NCI-H146 treated with DMSO at 0.1 percent for 48 hours (cell line): ENCODE data around the gene RPL14.
"Not testable (repeated sequence)": the region's sequence is repeated elsewhere in the genome, so short reads cannot be mapped to it uniquely, and the experiment has no call there.

Experiments
- DNase-seq: peaks from one replicate; lab custom pipeline; 2025; ENCODE audit not compliant: unreplicated experiment; lab: John Stamatoyannopoulos, UW

The RPL14 gene

DNA sequence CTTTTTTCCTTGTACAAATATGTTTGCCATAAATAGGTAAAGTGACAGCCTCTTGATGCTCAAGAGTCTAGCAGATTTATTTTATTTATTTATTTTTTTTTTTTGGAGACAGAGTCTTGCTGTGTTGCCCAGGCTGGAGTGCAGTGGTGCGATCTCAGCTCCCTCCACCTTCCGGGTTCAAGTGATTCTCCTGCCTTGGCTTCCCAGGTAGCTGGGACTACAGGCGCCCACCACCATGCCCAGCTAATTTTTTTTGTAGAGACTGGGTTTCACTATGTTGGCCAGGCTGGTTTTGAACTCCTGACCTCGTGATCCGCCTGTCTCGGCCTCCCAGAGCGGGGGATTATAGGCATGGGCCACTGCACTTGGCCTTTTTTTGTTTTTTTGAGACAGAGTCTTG lies 5.7 kb downstream of the RPL14 start:
- DNase-seq = not testable (repeated sequence)

DNA sequence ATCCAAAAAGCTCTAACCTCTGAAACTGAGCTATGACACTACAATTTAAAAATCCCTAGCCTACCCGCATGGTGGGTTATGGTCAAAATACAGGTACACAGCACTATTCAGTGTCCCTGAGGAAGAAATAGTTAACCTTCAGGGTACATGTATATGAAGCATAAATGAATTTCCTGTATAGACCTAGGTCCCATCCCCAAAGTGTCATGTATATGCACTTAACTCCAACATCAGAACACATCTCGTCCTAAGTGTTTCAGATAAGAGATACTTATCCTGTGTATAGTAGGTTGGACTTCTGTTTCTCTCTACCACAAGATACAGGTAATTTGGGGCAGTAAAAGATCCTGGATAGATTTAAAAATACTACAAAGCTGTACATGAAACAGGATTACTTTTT lies 6.4 kb downstream of the RPL14 start:
- DNase-seq = no peak

DNA sequence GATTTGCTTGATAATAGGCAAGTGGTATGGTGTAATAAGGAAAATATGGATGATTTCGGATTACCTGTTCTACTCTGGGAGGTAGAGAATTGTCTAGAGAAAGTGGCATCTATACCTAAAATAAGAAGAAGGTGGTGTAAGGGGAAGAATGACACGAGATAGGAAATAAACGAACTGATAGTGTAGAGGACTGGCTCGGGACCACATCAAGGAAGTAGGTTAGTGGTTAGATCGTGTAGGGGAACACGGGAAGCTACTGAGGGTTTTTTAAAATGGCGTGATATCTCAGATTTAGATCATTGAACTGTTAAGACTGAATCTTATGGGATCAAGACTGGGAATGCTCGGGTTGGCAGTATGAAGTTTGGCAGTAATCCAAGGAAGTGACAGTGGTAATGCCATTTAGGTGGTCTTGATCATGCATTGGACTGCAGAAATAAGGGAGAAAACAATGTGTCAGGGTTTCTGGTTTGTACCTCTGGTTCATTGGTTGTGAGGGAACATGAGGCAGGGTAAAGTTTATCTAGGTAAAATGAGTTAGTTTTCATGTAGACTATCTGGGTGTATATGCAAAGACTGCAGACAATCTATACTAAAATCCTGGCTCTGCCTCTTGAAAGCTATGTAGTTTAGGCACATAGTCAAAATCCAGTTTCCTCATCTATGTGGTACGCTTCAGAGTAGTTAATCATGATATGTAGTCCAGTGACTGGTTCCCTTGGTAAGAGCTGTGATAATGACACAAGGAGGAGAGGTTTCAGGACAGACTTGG lies 7.4 kb downstream of the RPL14 start:
- DNase-seq = no peak

DNA sequence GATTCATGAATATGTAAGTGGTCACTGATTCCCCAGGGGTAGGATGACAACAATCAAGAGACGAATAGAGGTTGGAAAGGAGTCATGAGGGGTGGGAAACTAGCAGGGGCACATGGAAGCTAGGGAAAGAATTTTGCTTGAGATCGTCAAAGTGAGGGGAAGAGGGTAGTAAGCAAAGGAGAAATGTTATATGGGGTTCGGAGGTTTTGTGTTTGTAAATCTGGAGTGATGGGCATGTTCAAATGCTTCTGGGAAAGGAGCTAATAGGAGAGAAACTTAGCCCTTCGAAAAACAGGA lies 7.9 kb downstream of the RPL14 start:
- DNase-seq = no peak

DNA sequence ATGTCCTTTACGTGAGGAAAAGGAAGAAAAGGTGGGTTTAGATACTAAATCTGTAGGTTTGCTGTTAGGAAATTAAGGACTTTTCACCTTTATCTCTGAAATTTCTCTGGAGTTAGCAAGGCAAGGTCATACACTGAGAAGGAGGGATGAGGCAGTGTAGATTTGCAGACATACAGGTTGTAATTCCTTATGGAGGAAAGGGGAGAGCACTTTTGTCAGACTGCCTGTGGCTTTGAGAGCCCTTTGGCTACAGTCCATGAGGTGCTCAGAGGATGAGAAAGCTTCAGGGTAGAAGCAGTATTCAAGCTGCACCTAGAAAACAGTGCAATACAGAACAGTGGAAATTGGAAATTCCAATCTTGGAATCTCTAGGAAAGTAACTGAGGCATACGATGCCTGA lies 8.3 kb downstream of the RPL14 start:
- no peak for DNase-seq

DNA sequence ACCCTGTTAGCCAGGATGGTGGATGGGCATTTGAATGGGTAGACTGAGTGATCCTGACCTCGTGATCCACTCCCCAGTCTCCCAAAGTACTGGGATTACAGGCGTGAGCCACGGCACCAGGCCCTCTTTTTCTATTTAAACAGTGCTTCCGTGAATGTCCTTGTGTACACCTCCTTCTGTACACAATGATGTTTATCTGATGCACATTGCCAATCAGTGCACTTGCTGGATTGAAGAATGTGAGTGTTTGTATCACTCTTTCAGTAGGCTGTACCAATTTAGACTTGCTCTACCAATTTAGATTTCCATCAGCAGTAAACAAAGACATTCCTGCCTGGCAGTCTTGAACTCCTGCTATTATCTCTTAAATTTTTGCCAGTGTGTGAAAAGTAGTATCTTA lies 10.9 kb downstream of the RPL14 start:
- DNase-seq = no peak

DNA sequence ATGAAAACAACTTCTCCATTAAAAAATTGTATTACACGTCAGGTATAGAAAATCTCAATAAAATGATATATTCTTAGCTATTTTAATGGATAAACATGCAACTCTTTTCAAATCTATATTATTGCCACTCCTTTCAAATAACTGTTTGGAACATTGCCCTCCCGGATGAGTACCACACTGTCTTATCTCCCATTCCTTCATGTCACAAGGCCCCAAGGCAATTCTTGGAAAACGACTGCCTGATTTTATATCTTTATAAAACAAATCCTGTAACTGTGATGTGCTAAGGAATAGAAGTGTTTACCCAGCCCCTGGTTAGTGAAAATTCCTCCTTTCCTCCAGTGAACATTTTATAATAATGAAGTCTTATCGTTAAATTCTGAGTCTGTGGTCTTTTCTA lies 13.6 kb downstream of the RPL14 start:
- no peak for DNase-seq

DNA sequence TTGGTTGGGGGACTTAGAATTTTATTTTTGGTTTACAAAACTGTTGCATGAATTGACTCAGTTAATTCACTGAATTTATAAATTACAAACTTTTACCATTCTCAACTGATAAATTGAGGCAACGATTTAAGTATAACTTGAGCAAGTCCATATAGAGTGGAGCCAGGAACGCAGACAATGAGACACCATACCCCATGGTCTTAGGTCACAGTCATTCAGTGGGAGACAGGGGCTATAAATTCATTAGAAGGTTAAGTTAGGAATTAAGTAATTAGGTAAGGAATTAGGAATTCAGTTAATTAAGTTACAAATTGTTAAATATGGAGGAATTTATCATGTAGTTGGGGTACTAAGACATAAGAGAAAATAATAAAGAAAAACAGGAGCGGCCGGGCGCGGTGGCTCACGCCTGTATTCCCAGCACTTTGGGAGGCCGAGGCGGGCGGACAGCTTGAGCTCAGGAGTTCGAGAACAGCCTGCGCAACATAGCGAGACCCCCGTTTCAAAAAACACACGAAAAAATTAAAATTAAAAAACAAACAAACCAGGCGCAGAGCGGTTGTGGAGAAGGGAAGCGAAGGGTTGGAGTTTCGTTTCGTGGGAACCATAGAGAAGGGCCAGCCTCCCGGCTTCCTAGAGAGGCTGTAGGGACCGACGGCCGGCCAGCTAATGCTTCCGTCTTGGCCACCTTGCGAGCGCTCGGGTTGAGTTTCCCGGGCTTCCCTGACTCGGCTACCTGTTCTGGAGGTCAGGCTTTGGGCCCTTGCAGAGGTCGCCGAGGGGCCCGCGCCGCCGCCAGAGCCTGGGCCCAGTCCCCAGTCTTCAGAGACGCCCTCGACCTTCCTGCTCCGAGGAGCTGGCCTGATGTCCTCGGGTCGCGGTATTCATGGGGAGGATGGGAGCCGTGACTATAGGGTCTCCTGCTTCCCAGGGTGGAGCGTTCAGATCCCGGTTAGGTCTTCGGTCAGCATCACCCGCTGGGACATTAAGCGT lies 19.6 kb downstream of the RPL14 start, which contains the start of gene ZNF619:
ZNF619 (plus strand) TSS at position 645 of the 993 bp plus-strand sequence. CDS start 858 bp downstream, outside the sequence.
- DNase-seq = peak; percentile 11

DNA sequence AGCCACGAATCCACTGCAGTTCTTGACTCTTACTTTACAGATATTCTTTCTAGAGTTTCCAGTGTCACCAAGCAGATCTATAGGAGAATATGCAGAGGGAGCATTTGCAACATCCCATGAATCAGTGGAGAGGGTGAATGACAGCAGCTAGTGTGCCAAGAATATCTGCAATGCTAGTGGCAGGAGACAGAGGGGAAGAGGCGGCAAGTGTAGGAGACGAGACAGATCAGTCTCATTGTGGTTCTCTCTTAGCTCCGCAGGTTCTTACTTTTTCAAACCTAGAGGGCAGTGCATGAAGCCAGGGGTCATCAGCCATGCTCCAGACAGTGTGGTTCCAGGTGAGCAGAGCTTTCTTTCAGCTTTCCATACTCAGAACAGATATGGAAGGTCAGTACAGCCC lies 20.5 kb downstream of the RPL14 start:
- no peak for DNase-seq

DNA sequence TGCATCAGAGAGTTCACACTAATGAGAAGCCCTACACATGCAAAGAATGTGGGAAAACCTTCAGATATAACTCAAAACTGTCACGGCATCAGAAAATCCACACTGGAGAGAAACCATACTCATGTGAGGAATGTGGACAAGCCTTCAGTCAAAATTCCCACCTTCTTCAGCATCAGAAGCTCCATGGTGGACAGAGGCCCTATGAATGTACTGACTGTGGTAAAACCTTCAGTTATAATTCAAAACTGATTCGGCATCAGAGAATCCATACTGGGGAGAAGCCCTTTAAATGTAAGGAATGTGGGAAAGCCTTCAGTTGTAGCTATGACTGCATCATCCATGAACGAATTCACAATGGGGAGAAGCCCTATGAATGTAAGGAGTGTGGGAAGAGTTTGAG lies 30.0 kb downstream of the RPL14 start:
- DNase-seq = no peak

DNA sequence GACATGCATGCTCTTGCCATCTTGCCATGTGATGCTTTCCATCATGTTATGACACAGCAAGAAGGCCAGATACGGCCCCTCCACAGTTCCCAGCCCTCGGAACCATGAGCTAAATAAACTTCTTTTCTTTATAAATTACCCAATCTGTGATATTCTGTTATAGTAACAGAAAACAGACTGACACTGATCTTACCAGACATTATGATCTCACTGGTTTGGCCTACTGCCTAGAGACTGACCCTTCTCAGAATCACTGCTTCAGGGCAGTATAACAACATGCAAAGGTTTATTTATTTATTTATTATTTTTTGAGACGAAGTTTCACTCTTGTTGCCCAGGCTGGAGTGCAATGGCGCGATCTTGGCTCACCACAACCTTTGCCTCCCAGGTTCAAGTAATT lies 33.8 kb downstream of the RPL14 start:
- no peak for DNase-seq

DNA sequence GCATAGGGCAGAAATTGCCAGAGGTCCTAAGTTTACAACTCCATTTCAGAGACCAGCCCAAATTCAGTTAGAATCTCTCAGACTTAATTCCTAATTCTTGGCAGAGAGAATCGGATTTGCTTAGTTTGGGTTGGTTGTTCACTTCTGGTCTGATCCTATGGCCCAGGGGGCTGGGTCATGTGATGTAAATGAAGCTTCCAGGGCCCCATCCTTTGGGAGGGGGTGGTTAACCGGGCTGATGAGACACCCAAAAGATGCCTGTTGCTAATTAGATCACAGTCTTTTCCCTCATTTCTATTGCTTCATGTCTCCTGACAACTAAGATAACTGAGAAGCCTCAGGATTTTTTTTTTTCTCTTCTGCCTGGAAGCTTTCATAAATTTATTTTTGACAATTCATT lies 37.6 kb downstream of the RPL14 start:
- no peak for DNase-seq

DNA sequence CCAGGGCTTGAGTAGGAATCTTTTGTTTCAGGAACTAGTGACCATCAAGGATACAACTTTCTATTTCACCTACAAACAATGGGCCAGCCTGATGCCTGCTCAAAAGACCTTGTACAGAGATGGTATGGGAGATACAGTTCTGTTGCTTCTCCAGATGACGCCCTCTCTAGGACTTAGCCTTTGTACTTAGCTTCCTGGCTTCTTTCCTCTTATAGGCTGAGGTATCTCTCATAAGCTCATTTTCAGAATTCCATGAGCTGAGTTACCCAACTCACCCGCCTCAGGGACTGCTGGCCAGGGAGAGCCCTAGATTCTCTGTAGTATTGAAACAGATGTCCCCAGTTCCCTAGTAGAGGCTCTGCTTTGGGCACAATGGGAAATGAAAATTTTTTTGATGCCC lies 40.1 kb downstream of the RPL14 start:
- DNase-seq = no peak

DNA sequence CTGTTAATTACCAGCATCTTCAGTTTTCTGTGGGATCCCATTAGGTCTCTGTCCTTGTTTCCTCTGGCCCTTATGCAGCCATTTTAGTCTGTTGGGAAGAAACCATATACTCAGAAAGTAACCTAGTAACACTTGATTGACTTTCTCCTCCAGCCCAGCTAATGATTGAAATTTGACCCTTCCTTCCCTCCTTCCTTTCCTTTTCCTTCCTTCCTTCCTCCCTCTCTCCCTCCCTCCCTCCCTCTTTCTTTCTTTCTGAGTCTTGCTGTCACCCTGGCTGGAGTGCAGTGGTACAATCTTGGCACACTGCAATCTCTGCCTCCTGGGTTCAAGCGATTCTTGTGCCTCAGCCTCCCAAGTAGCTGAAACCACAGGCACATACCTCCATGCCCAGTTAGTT lies 42.8 kb downstream of the RPL14 start:
- DNase-seq = no peak

DNA sequence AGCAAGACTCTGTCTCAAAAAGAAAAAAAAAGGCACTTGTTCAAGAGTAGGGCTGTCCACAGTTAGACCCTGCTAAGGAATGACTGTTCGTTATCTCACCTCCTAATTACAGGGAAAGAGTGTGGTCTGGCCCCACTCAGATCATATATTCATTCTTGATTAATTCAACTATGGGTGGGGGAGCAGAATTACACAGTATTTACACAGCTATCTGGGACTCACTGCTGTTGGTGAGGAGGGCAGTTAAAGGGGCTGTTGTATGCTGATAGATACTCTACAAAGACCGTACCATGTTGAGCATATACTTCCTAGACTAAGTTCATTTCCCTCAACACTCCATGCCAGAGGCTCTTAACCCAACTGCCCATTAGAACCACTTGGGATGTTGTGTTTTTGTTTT lies 44.9 kb downstream of the RPL14 start:
- no peak for DNase-seq

DNA sequence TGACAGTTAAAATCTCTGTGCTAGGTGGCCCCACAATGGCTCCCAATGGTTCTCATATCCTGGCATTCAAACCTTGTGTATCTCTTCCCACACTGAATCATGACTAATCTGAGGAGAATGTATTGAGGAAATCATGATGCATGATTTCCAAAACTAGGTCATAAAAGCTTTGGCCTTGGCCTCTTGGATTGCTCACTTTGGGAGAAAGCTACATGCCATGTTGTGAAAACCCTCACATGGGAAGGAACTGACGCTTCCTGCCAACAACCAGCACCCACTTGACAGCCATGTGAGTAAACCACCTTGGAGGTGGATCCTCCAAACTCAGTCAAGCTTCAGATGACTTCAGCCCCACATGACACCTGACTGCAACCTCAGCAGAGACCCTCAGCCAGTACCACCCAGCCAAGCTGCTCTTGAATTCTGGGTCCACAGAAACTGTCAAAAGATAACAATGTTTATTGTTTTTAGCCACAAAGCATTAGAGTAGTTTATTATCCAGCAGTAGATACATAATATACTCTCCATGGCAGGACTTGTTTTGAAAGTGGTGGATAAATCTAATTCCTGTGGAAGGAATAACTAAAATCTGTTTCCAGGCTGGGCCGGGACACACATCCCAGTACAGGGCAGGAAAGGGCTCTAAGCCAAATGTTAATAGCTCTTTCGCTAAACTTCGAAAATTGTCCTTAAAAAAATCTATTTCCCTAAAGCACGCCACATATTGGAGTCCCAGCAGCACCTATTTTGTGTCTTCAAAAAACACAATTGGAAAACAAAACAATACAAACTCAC lies 47.7 kb downstream of the RPL14 start:
- DNase-seq = no peak

DNA sequence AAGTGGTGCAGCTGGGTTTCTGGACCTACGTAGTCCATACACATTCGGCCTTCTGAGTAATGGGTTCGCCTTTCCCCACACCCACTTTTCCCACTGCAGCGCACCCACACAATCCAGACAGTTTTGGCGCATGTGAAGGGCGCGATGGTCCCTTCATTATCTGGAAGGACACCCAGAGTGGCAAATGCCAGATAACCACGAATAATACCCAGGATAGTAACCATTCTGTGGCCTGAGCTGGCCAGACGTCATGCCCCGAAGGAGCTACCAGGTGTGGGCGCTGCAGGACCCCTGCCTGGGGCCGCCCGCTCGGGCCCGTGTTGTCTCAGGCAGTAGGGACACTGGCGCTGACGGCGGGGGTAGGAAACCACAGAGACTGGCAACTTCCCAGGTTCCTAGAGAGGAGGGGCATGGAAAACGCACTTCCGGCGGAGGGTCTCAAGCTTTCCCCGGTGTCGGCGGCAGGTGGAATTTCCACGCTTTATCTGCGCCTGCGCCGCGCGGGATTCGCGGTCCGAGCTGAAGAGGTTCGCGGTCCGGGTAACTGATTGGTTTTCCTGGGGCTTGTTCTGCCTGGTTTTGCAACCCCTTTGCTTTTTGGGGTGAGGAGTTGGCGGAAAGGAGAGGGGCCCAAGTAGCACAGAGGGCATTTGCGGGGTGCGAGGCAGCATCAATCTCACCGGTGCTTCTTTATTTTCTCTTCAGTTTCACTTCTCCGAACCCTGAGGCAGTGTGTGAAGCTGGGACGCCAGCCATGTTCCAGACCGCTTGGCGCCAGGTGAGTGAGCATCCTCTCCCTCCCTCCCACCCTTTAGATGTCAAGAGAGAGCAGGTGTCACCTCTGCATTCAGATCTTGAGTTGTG lies 48.7 kb downstream of the RPL14 start, which contains the start of gene ZNF620:
ZNF620 (plus strand) TSS at position 441 of the 864 bp plus-strand sequence; CDS start at position 755, 314 bp downstream.
- DNase-seq = peak; percentile 72

DNA sequence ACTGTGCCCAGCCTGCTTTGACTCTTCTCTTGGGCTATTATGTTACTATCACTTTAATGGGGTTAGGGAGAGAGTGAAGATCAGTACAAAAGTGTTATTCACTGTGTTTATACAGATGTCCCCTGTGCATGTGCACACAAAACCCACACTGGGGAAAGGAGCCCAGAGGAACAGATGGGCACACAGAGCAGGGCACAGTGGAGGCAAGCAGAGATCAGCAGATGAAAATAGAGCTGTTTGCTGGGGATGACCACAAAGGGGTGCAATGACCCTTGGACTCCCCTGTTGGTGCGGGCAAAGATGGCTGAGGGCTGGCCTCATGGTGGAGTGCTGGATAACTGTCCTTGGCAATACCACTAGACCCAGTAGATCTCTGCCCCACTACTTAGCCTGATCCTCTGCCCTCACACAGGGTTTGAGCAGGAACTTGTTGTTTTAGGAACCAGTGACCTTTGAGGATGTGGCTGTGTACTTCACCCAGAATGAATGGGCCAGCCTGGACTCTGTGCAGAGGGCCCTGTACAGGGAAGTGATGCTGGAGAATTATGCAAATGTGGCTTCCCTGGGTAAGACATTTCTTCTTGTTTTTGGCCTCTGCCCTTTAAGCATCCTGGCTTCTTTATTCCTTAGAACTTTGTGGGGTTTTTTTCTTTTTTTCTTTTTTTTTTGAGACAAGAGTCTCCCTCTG lies 54.0 kb downstream of the RPL14 start:
- DNase-seq = no peak

DNA sequence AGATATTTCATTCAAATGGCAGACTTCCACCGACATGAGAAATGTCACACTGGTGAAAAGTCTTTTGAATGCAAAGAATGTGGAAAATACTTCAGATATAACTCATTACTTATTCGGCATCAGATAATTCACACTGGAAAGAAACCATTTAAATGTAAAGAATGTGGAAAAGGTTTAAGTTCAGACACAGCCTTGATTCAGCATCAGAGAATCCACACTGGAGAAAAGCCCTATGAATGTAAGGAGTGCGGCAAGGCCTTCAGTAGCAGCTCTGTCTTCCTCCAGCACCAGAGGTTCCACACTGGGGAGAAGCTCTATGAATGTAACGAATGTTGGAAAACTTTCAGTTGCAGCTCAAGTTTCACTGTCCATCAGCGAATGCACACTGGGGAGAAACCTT lies 59.1 kb downstream of the RPL14 start:
- DNase-seq = no peak

DNA sequence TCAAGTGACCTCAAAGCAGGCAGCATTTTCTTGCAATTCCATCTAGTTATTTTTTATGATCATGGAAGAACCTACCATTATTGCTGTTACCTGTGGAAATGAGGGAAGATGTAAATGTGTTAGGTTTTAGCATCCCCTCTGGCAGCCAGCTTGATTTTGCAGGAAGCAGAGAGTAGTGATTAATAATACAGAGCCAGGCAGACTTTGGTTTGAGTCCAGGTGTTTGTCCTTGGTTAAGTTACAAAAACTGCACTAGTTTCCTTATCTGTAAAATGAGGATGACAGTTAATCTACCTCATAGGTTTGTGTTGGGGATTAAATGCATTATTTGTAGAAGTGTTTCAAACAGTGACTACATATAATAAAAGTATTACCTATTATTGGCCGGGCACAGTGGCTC lies 60.9 kb downstream of the RPL14 start:
- no peak for DNase-seq
